Activated T-cell treated with anti-CD3 and anti-CD28 coated beads for 24 hours (primary cell): ENCODE data around the gene DAB1.

ENCODE experiments used
- DNase-seq: peaks from one replicate; pipeline ENCODE4 v3.0.0-alpha.2; 2020; ENCODE audit warnings: low read depth

DAB1 gene

GRCh38 chr1:57163325-57163724 is 260.5 kb downstream of the DAB1 start:
- no peak for DNase-seq

GRCh38 chr1:57162607-57163261 is 261.1 kb downstream of the DAB1 start:
- no peak for DNase-seq

- DNase-seq = no peak
These were observed 263.3 kb downstream of the DAB1 start for GRCh38 chr1:57160594-57160993.

- no peak for DNase-seq
These were observed 265.3 kb downstream of the DAB1 start for GRCh38 chr1:57158604-57158998.

- DNase-seq = no peak
These were observed 265.8 kb downstream of the DAB1 start for GRCh38 chr1:57157818-57158603.

- DNase-seq = no peak
These were observed 267.0 kb downstream of the DAB1 start for GRCh38 chr1:57156907-57157306.

- DNase-seq = no peak
These were observed 277.8 kb downstream of the DAB1 start for GRCh38 chr1:57146100-57146499.

- DNase-seq = no peak
These were observed 280.9 kb downstream of the DAB1 start for GRCh38 chr1:57142999-57143398.

- DNase-seq = no peak
These were observed 281.7 kb downstream of the DAB1 start for GRCh38 chr1:57142169-57142568.

- DNase-seq = no peak
These were observed 285.3 kb downstream of the DAB1 start for GRCh38 chr1:57138432-57139078.

GRCh38 chr1:57137980-57138379 is 285.9 kb downstream of the DAB1 start:
- no peak for DNase-seq

GRCh38 chr1:57134803-57135202 is 289.1 kb downstream of the DAB1 start:
- no peak for DNase-seq

GRCh38 chr1:57133686-57134085 is 290.2 kb downstream of the DAB1 start:
- no peak for DNase-seq

GRCh38 chr1:57132993-57133622 is 290.8 kb downstream of the DAB1 start:
- no peak for DNase-seq

- DNase-seq = no peak
These were observed 292.0 kb downstream of the DAB1 start for GRCh38 chr1:57131701-57132394.

GRCh38 chr1:57131257-57131656 is 292.6 kb downstream of the DAB1 start:
- DNase-seq = no peak

- no peak for DNase-seq
These were observed 294.0 kb downstream of the DAB1 start for GRCh38 chr1:57129865-57130264.

- DNase-seq = no peak
These were observed 295.9 kb downstream of the DAB1 start for GRCh38 chr1:57127976-57128375.

- no peak for DNase-seq
These were observed 299.0 kb downstream of the DAB1 start for GRCh38 chr1:57124768-57125446.

GRCh38 chr1:57124170-57124569 is 299.7 kb downstream of the DAB1 start:
- no peak for DNase-seq

GRCh38 chr1:57122031-57122430 is 301.8 kb downstream of the DAB1 start:
- DNase-seq = no peak
